SK-N-SH treated with all-trans-retinoic acid at 6 μM for 48 hours (cell line): Measurements from ENCODE around the gene CPSF3.

Source experiments
- BACH2 ChIP-seq: fragments of 250-450 bp; sonication (Bioruptor Pico); IDR thresholded peaks from 2 replicates; pipeline ENCODE4 v1.9.0; 2021; ENCODE audit warnings: mild to moderate bottlenecking, borderline replicate concordance
- ISL1 ChIP-seq: fragments of 250-450 bp; sonication (Bioruptor Pico); IDR thresholded peaks from 2 replicates; pipeline ENCODE4 v2.1.2; 2022; ENCODE audit warnings: mild to moderate bottlenecking, moderate library complexity
- OSR1 ChIP-seq: fragments of 250-450 bp; sonication (Bioruptor Pico); IDR thresholded peaks from 2 replicates; pipeline ENCODE4 v1.8.0; 2022; ENCODE audit warnings: moderate library complexity, mild to moderate bottlenecking, inconsistent platforms
- SNAI2 ChIP-seq: fragments of 250-450 bp; sonication (Bioruptor Pico); IDR thresholded peaks from 2 replicates; pipeline ENCODE4 v1.5.0; 2020; ENCODE audit warnings: mild to moderate bottlenecking, moderate library complexity
- TF ChIP-seq, protein P1 (sequence below): fragments of 250-450 bp; sonication (Bioruptor Pico); IDR thresholded peaks from 2 replicates; pipeline ENCODE4 v1.8.0; 2020; ENCODE audit warnings: mild to moderate bottlenecking, moderate library complexity, borderline replicate concordance

DNA sequence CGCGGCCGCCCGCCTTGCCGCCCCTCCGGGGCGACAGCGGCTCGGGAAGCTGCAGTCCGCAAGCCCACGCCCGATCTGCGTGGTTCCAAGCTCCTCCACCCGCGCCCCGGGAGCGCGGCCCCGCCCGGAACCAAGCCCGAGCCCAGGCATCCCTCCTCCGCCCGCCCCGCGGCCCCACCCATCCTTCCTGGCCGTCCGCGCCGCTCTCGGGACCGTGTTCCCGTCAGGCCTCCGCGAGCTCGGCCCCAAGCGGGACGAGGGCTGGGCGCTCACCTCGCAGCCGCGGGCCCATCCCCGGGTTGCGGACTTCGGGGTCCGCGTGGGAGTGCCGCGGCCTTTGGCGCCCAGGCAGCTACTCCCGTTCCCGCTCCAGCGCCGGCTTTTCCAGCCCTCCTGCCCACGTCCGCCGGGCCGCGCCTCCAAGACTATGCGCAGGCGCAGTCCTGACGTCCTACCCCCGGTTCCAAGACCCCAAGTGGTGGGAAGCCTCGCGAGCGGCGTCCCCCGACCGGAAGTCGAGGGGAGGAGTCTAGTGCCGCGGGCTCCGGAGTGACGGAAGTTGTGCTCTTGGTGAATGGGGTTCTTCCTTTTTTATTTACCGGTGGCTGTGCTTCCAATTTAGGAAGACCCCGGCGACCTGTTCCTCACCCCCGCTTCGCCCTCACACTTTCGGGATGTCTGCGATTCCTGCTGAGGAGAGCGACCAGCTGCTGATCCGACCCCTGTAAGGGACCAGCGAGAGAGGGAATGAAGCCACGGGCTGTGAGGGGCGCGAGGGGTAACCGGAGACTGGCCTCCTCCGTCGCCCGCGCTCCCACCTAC lies at the start of gene CPSF3, which contains the start of gene ITGB1BP1:
- TF ChIP-seq BACH2 (CRISPR knock-in tag): no peak
- TF ChIP-seq OSR1 (CRISPR knock-in tag): no peak
- TF ChIP-seq SNAI2 (CRISPR knock-in tag): no peak
- no peak for TF ChIP-seq ISL1 (CRISPR knock-in tag)
- TF ChIP-seq, protein P1, sequence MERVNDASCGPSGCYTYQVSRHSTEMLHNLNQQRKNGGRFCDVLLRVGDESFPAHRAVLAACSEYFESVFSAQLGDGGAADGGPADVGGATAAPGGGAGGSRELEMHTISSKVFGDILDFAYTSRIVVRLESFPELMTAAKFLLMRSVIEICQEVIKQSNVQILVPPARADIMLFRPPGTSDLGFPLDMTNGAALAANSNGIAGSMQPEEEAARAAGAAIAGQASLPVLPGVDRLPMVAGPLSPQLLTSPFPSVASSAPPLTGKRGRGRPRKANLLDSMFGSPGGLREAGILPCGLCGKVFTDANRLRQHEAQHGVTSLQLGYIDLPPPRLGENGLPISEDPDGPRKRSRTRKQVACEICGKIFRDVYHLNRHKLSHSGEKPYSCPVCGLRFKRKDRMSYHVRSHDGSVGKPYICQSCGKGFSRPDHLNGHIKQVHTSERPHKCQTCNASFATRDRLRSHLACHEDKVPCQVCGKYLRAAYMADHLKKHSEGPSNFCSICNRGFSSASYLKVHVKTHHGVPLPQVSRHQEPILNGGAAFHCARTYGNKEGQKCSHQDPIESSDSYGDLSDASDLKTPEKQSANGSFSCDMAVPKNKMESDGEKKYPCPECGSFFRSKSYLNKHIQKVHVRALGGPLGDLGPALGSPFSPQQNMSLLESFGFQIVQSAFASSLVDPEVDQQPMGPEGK: no peak
